ENCODE data around the gene ASCL5.
"Not testable (repeated sequence)": the region's sequence is repeated elsewhere in the genome, so short reads cannot be mapped to it uniquely, and the experiment has no call there.

The ASCL5 gene

GRCh38 chr1:201163707-201164106 lies 36.7 kb upstream of the ASCL5 start:
- no peaks in the 10 kb centered on the region for H3K9me3 ChIP-seq (ENCODE audit: low read length)
- peaks cover 11% of the 10 kb centered on the region for H3K4me1 ChIP-seq (ENCODE audit: insufficient read depth, low read length)
- no peaks in the 10 kb centered on the region for H3K27me3 ChIP-seq (ENCODE audit: insufficient read depth, low read length)
- H2AFZ ChIP-seq (ENCODE audit: low read depth, low read length): no peak overlapping the region
- H3K36me3 ChIP-seq (ENCODE audit: insufficient read depth, low read length): no peaks in the 10 kb centered on the region
- no peak overlapping the region for H3K4me3 ChIP-seq (ENCODE audit: low read length)

GRCh38 chr1:201163036-201163435 lies 36.1 kb upstream of the ASCL5 start:
- not testable (repeated sequence) for H3K4me3 ChIP-seq (ENCODE audit: low read length); H3K36me3 ChIP-seq (ENCODE audit: insufficient read depth, low read length); H3K9me3 ChIP-seq (ENCODE audit: low read length); H2AFZ ChIP-seq (ENCODE audit: low read depth, low read length); H3K27me3 ChIP-seq (ENCODE audit: insufficient read depth, low read length)
- H3K4me1 ChIP-seq (ENCODE audit: insufficient read depth, low read length): peaks cover 11% of the 10 kb centered on the region

GRCh38 chr1:201157949-201158348 lies 31.0 kb upstream of the ASCL5 start:
- H3K27me3 ChIP-seq (ENCODE audit: insufficient read depth, low read length): no peaks in the 10 kb centered on the region

GRCh38 chr1:201156819-201157218 lies 29.8 kb upstream of the ASCL5 start:
- Histone ChIP-seq H3K4me1 (ENCODE audit: insufficient read depth, low read length) (peaks cover 16% of the 10 kb centered on the region), H3K27me3 (ENCODE audit: insufficient read depth, low read length) (no peaks in the 10 kb centered on the region), H3K36me3 (ENCODE audit: insufficient read depth, low read length) (peaks cover 5% of the 10 kb centered on the region), H3K9me3 (ENCODE audit: low read length) (peaks cover 4% of the 10 kb centered on the region), H2AFZ (ENCODE audit: low read depth, low read length) (no peak overlapping the region), H3K4me3 (ENCODE audit: low read length) (no peak overlapping the region)

More at GRCh38 chr1:201157949-201158348, 31.0 kb upstream of the ASCL5 start:
- peaks cover 4% of the 10 kb centered on the region for H3K9me3 ChIP-seq (ENCODE audit: low read length)
- H2AFZ ChIP-seq (ENCODE audit: low read depth, low read length): no peak overlapping the region
- no peak overlapping the region for H3K4me3 ChIP-seq (ENCODE audit: low read length)
- H3K4me1 ChIP-seq (ENCODE audit: insufficient read depth, low read length): peaks cover 12% of the 10 kb centered on the region
- H3K36me3 ChIP-seq (ENCODE audit: insufficient read depth, low read length): no peaks in the 10 kb centered on the region

GRCh38 chr1:201156346-201156745 lies 29.4 kb upstream of the ASCL5 start:
- no peak overlapping the region for H3K4me3 ChIP-seq (ENCODE audit: low read length)
- H3K27me3 ChIP-seq (ENCODE audit: insufficient read depth, low read length): no peaks in the 10 kb centered on the region
- no peak overlapping the region for H2AFZ ChIP-seq (ENCODE audit: low read depth, low read length)
- H3K9me3 ChIP-seq (ENCODE audit: low read length): peaks cover 4% of the 10 kb centered on the region
- H3K36me3 ChIP-seq (ENCODE audit: insufficient read depth, low read length): peaks cover 10% of the 10 kb centered on the region
- H3K4me1 ChIP-seq (ENCODE audit: insufficient read depth, low read length): peaks cover 16% of the 10 kb centered on the region

GRCh38 chr1:201155354-201155753 lies 28.4 kb upstream of the ASCL5 start:
- no peak overlapping the region for H2AFZ ChIP-seq (ENCODE audit: low read depth, low read length)
- no peak overlapping the region for H3K4me3 ChIP-seq (ENCODE audit: low read length)
- H3K4me1 ChIP-seq (ENCODE audit: insufficient read depth, low read length): peaks cover 16% of the 10 kb centered on the region
- H3K36me3 ChIP-seq (ENCODE audit: insufficient read depth, low read length): peaks cover 20% of the 10 kb centered on the region
- peaks cover 4% of the 10 kb centered on the region for H3K9me3 ChIP-seq (ENCODE audit: low read length)
- H3K27me3 ChIP-seq (ENCODE audit: insufficient read depth, low read length): no peaks in the 10 kb centered on the region

- peaks cover 27% of the 10 kb centered on the region for H3K36me3 ChIP-seq (ENCODE audit: insufficient read depth, low read length)
- peak within 1 kb of the TSS; percentile 73 for H3K4me3 ChIP-seq (ENCODE audit: low read length)
- H3K9me3 ChIP-seq (ENCODE audit: low read length): peaks cover 4% of the 10 kb centered on the region
- H3K4me1 ChIP-seq (ENCODE audit: insufficient read depth, low read length): peaks cover 16% of the 10 kb centered on the region
- no peaks in the 10 kb centered on the region for H3K27me3 ChIP-seq (ENCODE audit: insufficient read depth, low read length)
- H2AFZ ChIP-seq (ENCODE audit: low read depth, low read length): peak within 1 kb of the TSS; percentile 70
Measured at GRCh38 chr1:201154389-201155165, 27.6 kb upstream of the ASCL5 start, which contains the start of gene TMEM9. Gene TMEM9, minus strand, starts transcription at chr1:201154474. Its CDS starts 551 bp downstream, at chr1:201153923.

- Histone ChIP-seq H2AFZ (ENCODE audit: low read depth, low read length) (no peak overlapping the region), H3K4me1 (ENCODE audit: insufficient read depth, low read length) (peaks cover 16% of the 10 kb centered on the region), H3K27me3 (ENCODE audit: insufficient read depth, low read length) (no peaks in the 10 kb centered on the region), H3K36me3 (ENCODE audit: insufficient read depth, low read length) (peaks cover 36% of the 10 kb centered on the region), H3K9me3 (ENCODE audit: low read length) (peaks cover 4% of the 10 kb centered on the region), H3K4me3 (ENCODE audit: low read length) (peak overlapping the region; percentile 73)
Measured at GRCh38 chr1:201153474-201154388, 26.7 kb upstream of the ASCL5 start.

- no peaks in the 10 kb centered on the region for H3K9me3 ChIP-seq (ENCODE audit: low read length)
- H3K36me3 ChIP-seq (ENCODE audit: insufficient read depth, low read length): peaks cover 78% of the 10 kb centered on the region
- no peaks in the 10 kb centered on the region for H3K27me3 ChIP-seq (ENCODE audit: insufficient read depth, low read length)
- H3K4me3 ChIP-seq (ENCODE audit: low read length): no peak overlapping the region
- H3K4me1 ChIP-seq (ENCODE audit: insufficient read depth, low read length): peaks cover 13% of the 10 kb centered on the region
- H2AFZ ChIP-seq (ENCODE audit: low read depth, low read length): no peak overlapping the region
Measured at GRCh38 chr1:201149400-201149799, 22.4 kb upstream of the ASCL5 start.

- peaks cover 97% of the 10 kb centered on the region for H3K36me3 ChIP-seq (ENCODE audit: insufficient read depth, low read length)
- no peak overlapping the region for H2AFZ ChIP-seq (ENCODE audit: low read depth, low read length)
- H3K27me3 ChIP-seq (ENCODE audit: insufficient read depth, low read length): no peaks in the 10 kb centered on the region
- no peaks in the 10 kb centered on the region for H3K4me1 ChIP-seq (ENCODE audit: insufficient read depth, low read length)
- no peaks in the 10 kb centered on the region for H3K9me3 ChIP-seq (ENCODE audit: low read length)
- H3K4me3 ChIP-seq (ENCODE audit: low read length): no peak overlapping the region
Measured at GRCh38 chr1:201147396-201148015, 20.5 kb upstream of the ASCL5 start.

- H3K4me3 ChIP-seq (ENCODE audit: low read length): no peak overlapping the region
- peaks cover 99% of the 10 kb centered on the region for H3K36me3 ChIP-seq (ENCODE audit: insufficient read depth, low read length)
Measured at GRCh38 chr1:201146626-201147390, 19.8 kb upstream of the ASCL5 start.

GRCh38 chr1:201145816-201146215 lies 18.8 kb upstream of the ASCL5 start:
- Histone ChIP-seq H3K27me3 (ENCODE audit: insufficient read depth, low read length) (no peaks in the 10 kb centered on the region), H3K9me3 (ENCODE audit: low read length) (no peaks in the 10 kb centered on the region), H2AFZ (ENCODE audit: low read depth, low read length) (no peak overlapping the region), H3K36me3 (ENCODE audit: insufficient read depth, low read length) (peaks cover 99% of the 10 kb centered on the region), H3K4me1 (ENCODE audit: insufficient read depth, low read length) (no peaks in the 10 kb centered on the region), H3K4me3 (ENCODE audit: low read length) (no peak overlapping the region)

More at GRCh38 chr1:201146626-201147390, 19.8 kb upstream of the ASCL5 start:
- Histone ChIP-seq H3K27me3 (ENCODE audit: insufficient read depth, low read length) (no peaks in the 10 kb centered on the region), H3K9me3 (ENCODE audit: low read length) (no peaks in the 10 kb centered on the region), H3K4me1 (ENCODE audit: insufficient read depth, low read length) (no peaks in the 10 kb centered on the region), H2AFZ (ENCODE audit: low read depth, low read length) (no peak overlapping the region)

Measured in neuron (in vitro differentiated cells).